Skeletal muscle tissue (tissue), 4 donors: ENCODE measurements around the gene TMEM229B. TPM values are rescaled to one million over a fixed set of nuclear protein-coding genes. Genes with fewer than 3 reads are reported as not detected.

Experiments
- H3K27ac ChIP-seq: one replicate; pipeline ENCODE4 v1.7.0; 2013; ENCODE audit warnings: mild to moderate bottlenecking, low read depth, low read length, inconsistent platforms
- H3K27me3 ChIP-seq, 3 donors: one replicate each; pipeline ENCODE4 v1.7.0; 2013; ENCODE audit warnings: low read length in 3 of 3; ENCODE audit not compliant: control insufficient read depth in 3 of 3, insufficient read depth in 3 of 3
- H3K36me3 ChIP-seq, 3 donors: one replicate each; pipeline ENCODE4 v1.7.0; 2013; ENCODE audit warnings: low read length in 3 of 3; ENCODE audit not compliant: control insufficient read depth in 3 of 3, insufficient read depth in 3 of 3
- H3K4me1 ChIP-seq, 3 donors: one replicate each; pipeline ENCODE4 v1.7.0; 2013; ENCODE audit warnings: low read length in 3 of 3, mild to moderate bottlenecking in 3 of 3; ENCODE audit not compliant: control insufficient read depth in 3 of 3, insufficient read depth in 3 of 3
- H3K4me3 ChIP-seq, 3 donors: one replicate each; pipeline ENCODE4 v1.7.0; 2013; ENCODE audit warnings: low read length in 3 of 3
- H3K9ac ChIP-seq, 3 donors: one replicate each; pipeline ENCODE4 v1.7.0; 2013; ENCODE audit warnings: low read length in 3 of 3, mild to moderate bottlenecking in 3 of 3, moderate library complexity in 2 of 3, low read depth in 1 of 3
- H3K9me3 ChIP-seq, 3 donors: one replicate each; pipeline ENCODE4 v1.7.0; 2013; ENCODE audit warnings: low read length in 3 of 3; ENCODE audit not compliant: control insufficient read depth in 3 of 3
- total RNA-seq: library from RNA; depleted of rRNA; stranded (reverse); fragments of >200 nt; gene quantifications from one replicate; pipeline ENCODE4 v1.2.3, GENCODE V29; 2014
- donor health status: Osteomylitis.

The TMEM229B gene
- total RNA-seq, 1 donor from 2014 or later, result 0.52 TPM

- no peaks in the 10 kb centered on the region for H3K27me3 ChIP-seq
- H3K9me3 ChIP-seq, result no peaks in the 10 kb centered on the region
- H3K36me3 ChIP-seq, result no peaks in the 10 kb centered on the region
- no peak overlapping the region for H3K9ac ChIP-seq
- H3K4me1 ChIP-seq, result peaks cover 10 to 17% (median 16%) of the 10 kb centered on the region in 3 donors
- no peak overlapping the region for H3K27ac ChIP-seq
- H3K4me3 ChIP-seq, result no peak overlapping the region
These were observed 9.8 kb downstream of the TMEM229B start for GRCh38 chr14:67478800-67479084.

- Histone ChIP-seq H3K27ac (no peak overlapping the region), H3K4me1 (peaks cover 5 to 11% (median 10%) of the 10 kb centered on the region in 3 donors), H3K9me3 (no peaks in the 10 kb centered on the region), H3K27me3 (no peaks in the 10 kb centered on the region), H3K9ac (no peak overlapping the region), H3K4me3 (no peak overlapping the region), H3K36me3 (no peaks in the 10 kb centered on the region)
These were observed 10.4 kb downstream of the TMEM229B start for GRCh38 chr14:67477926-67478799.

- H3K4me3 ChIP-seq, result no peak overlapping the region
- H3K4me1 ChIP-seq, result peaks cover 5 to 10% (median 8%) of the 10 kb centered on the region in 3 donors
- no peaks in the 10 kb centered on the region for H3K9me3 ChIP-seq
- no peaks in the 10 kb centered on the region for H3K27me3 ChIP-seq
- H3K36me3 ChIP-seq, result no peaks in the 10 kb centered on the region
- no peak overlapping the region for H3K9ac ChIP-seq
- H3K27ac ChIP-seq, result no peak overlapping the region
These were observed 14.2 kb downstream of the TMEM229B start for GRCh38 chr14:67474366-67474765.

GRCh38 chr14:67473290-67474082 lies 15.0 kb downstream of the TMEM229B start:
- Histone ChIP-seq H3K4me3 (no peak overlapping the region), H3K27me3 (no peaks in the 10 kb centered on the region), H3K9ac (no peak overlapping the region), H3K4me1 (peaks cover 5 to 9% (median 6%) of the 10 kb centered on the region in 3 donors), H3K27ac (no peak overlapping the region), H3K36me3 (no peaks in the 10 kb centered on the region), H3K9me3 (no peaks in the 10 kb centered on the region)

GRCh38 chr14:67472726-67473125 lies 15.8 kb downstream of the TMEM229B start:
- Histone ChIP-seq H3K36me3 (no peaks in the 10 kb centered on the region), H3K27ac (no peak overlapping the region), H3K9ac (no peak overlapping the region), H3K4me3 (no peak overlapping the region), H3K4me1 (peaks cover 0 to 1% (median 0%) of the 10 kb centered on the region in 3 donors), H3K27me3 (no peaks in the 10 kb centered on the region), H3K9me3 (no peaks in the 10 kb centered on the region)

- Histone ChIP-seq H3K4me1 (no peaks in the 10 kb centered on the region), H3K36me3 (no peaks in the 10 kb centered on the region), H3K9me3 (no peaks in the 10 kb centered on the region), H3K4me3 (no peak overlapping the region), H3K27ac (no peak overlapping the region), H3K9ac (no peak overlapping the region), H3K27me3 (no peaks in the 10 kb centered on the region)
These were observed 18.6 kb downstream of the TMEM229B start for GRCh38 chr14:67469954-67470353.

GRCh38 chr14:67468378-67468730 lies 20.2 kb downstream of the TMEM229B start:
- Histone ChIP-seq H3K36me3 (no peaks in the 10 kb centered on the region), H3K27me3 (no peaks in the 10 kb centered on the region), H3K9ac (no peak overlapping the region), H3K9me3 (no peaks in the 10 kb centered on the region), H3K4me3 (no peak overlapping the region), H3K27ac (no peak overlapping the region), H3K4me1 (no peaks in the 10 kb centered on the region)

GRCh38 chr14:67467134-67467533 lies 21.4 kb downstream of the TMEM229B start:
- Histone ChIP-seq H3K36me3 (no peaks in the 10 kb centered on the region), H3K4me3 (no peak overlapping the region), H3K27me3 (no peaks in the 10 kb centered on the region), H3K4me1 (peaks cover 0 to under 1% (median 0%) of the 10 kb centered on the region in 3 donors), H3K9me3 (no peaks in the 10 kb centered on the region), H3K27ac (no peak overlapping the region), H3K9ac (no peak overlapping the region)

- Histone ChIP-seq H3K9ac (no peak overlapping the region), H3K27me3 (no peaks in the 10 kb centered on the region), H3K4me3 (no peak overlapping the region), H3K36me3 (no peaks in the 10 kb centered on the region), H3K4me1 (peaks cover 10 to 22% (median 17%) of the 10 kb centered on the region in 3 donors), H3K9me3 (no peaks in the 10 kb centered on the region), H3K27ac (no peak overlapping the region)
These were observed 23.6 kb downstream of the TMEM229B start for GRCh38 chr14:67464879-67465278.

GRCh38 chr14:67464377-67464776 lies 24.1 kb downstream of the TMEM229B start:
- Histone ChIP-seq H3K4me3 (no peak overlapping the region), H3K4me1 (peaks cover 14 to 27% (median 22%) of the 10 kb centered on the region in 3 donors)

More at GRCh38 chr14:67464377-67464776, 24.1 kb downstream of the TMEM229B start:
- no peaks in the 10 kb centered on the region for H3K27me3 ChIP-seq
- H3K27ac ChIP-seq, result no peak overlapping the region
- no peaks in the 10 kb centered on the region for H3K9me3 ChIP-seq
- no peaks in the 10 kb centered on the region for H3K36me3 ChIP-seq
- H3K9ac ChIP-seq, result no peak overlapping the region
